Activated T-cell treated with anti-CD3 and anti-CD28 coated beads, Interleukin-2, amount 50 U/mL, for 48 hours (primary cell): ENCODE results near the gene NBPF6.
"Not testable (repeated sequence)": the region's sequence is repeated elsewhere in the genome, so short reads cannot be mapped to it uniquely, and the experiment has no call there.

Source experiments
- DNase-seq, 2 experiments: peaks; one replicate each; pipeline ENCODE4 v3.0.0-alpha.2; 2020

Gene NBPF6

DNA sequence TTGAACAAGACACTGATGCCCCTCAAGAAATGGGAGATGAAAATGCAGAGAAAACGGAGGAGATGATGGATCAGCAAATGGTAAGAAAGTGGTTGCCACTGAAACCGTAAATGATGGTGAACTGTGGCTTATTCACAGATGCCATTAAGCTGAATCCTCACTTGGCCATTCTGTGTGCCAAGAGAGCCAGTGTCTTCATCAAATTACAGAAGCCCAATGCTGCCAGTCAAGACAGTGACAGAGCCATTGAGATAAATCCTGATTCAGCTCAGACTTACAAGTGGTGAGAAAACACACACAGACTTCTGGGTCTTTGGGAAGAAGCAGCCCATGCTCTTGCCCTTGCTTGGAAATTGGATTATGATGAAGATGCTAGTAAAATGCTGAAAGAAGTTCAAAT is 52.5 kb downstream of the NBPF6 start:
- no peak for DNase-seq

DNA sequence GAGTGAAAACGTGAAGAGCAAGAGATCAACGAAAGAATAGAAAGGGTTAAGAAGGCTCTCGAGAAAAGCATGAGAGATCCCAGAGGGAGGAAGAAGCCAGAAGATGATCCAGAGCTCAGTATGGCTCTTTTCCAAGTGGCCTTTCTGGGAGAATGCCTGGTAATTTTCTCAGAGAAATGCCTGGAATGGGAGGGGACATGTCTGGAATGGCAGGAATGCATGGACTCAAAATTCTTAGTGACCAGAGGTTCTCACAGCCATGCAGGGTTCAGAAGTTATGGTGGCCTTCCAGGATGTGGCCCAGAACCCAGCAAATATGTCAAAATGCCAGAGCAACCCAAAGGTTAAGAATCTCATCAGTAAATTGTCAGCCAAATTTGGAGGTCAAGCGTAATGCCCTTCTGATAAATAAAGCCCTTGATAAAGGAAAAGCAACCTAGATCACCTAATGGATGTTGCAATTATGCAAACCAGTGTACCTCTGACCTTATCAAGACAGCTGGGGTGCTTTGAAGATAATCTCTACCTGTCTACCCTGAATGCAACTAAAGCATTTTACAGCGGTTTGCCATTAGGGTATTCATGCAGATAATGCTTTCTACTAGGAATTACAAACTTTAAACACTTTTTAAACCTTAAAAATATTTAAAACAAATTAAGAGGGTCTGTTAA is 53.1 kb downstream of the NBPF6 start:
- no peak for DNase-seq

DNA sequence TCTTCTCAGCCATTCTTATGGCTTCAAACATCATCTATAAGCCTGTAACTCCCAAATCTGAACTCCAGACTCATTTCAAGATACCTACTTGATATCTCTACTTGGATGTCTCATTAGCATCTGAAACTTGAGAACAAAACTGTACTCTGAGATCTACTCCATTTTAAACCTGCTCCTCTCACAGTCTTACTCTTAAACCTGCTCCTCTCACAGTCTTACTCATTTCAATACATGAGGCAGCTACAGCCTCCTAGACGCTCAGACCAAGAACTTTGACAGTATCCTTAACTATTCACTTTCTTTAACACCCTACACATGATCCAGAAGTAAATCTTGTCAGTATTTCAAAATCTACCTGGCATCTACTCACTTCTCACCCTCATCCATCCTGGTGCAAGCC is 54.3 kb downstream of the NBPF6 start:
- no peak for DNase-seq

DNA sequence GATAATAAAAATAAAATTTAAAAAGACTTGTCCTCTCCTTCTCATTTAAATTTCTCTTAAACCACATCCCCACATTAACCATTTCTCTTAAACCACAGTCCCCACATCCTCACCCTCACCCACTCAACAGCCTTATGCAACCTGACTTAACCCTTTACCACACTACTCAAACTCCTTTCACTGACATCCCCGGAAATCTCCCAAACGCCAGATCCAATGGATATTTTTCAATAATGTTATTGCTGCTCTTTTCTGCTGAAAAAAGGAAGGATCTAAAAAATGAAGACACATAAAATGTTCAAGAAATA is 55.6 kb downstream of the NBPF6 start:
- no peak for DNase-seq

DNA sequence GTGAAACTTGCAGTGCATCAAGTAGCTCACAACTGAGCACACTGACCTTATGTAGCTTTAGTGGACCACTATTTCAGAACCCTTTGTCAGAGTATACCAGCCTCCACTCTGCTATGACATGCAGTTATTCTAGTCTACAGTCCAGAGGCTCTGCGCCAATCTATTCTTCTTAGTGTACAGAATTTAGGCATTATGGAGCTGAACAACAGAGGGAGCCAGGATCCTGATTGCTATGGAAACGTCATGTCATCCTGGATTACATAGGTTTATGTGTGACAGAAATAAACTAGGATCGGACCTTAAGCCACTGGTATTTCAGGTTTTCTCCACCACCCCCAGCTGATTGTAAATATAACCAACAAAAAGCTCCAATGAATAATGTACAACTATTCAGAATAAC is 61.6 kb downstream of the NBPF6 start:
- DNase-seq: no peak

DNA sequence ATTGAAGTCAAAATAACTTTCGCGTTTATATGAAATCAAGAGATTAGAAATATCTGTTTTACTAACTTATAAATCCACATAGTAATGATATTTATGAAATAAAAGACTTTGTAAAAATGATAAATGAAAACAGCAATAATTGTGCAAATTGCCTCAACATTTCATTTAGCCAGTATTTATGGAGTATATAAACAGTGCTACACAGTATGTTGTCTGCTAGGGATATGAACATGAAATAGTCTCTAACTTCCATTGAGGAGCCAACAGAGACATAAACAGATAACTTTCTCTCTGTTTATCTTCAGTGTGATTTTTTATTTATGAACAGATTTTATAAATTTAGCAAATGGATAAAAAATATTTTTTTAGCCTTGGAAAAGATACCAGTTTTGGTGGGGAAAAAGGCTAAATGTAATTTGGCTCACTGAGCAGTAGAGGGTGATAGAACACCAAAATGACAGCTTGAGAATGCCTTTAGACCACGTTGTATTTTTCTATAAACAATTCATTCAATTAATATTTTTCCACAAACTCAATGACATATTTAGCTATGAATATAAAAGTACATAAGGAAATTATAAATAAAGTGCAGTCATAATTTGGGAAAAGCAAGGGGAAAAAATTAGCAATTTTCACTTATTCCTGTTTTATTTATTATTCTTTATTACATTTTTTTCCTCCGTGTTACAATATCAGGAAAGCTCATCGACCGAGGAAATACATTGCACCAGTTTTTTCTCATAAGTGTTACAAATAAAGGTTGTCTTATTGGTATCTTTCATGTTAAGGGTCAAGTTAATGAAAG is 62.3 kb downstream of the NBPF6 start:
- DNase-seq: no peak

DNA sequence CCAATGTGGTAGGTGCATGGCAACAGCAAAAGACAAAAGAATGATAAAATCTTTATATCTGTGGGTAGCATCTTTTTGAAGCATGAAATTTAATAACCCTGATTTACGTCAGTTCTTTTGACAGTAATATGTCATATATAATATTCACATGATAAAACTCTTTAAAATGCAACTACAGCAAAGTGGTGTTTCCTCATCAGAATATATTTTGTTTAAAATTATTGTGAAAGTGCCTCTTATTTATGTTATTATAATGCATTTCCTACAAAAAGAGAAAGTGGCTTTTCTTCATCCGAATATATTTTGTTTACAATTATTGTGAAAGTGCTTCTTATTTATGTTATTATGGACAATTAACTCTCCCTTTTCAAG is 62.9 kb downstream of the NBPF6 start:
- no peak for DNase-seq

DNA sequence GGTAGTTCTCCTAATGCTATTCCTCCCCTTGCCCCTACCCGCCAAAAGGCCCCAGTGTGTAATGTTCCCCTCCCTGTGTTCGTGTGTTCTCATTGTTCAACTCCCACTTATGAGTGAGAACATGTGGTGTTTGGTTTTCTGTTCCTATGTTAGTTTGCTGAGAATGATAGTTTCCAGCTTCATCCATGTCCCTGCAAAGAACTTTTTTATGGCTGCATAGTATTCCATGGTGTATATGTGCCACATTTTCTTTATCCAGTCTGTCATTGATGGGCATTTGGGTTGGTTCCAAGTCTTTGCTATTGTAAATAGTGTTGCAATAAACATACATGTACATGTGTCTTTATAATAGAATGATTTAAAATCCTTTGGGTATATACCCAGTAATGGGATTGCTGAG is 63.8 kb downstream of the NBPF6 start:
- DNase-seq: not testable (repeated sequence)

DNA sequence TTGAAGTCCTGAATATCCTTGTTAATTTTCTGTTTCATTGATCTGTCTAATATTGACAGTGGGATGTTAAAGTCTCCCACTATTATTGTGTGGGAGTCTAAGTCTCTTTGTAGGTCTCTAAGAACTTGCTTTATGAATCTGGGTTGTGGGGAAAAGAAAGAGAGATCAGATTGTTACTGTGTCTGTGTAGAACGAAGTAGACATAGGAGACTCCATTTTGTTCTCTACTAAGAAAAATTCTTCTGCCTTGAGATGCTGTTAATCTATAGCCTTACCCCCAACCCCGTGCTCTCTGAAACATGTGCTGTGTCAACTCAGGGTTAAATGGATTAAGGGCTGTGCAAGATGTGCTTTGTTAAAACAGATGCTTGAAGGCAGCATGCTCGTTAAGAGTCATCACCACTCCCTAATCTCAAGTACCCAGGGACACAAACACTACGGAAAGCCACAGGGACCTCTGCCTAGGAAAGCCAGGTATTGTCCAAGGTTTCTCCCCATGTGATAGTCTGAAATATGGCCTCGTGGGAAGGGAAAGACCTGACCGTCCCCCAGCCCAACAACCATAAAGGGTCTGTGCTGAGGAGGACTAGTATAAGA is 67.3 kb downstream of the NBPF6 start:
- DNase-seq: not testable (repeated sequence)
